T-helper 2 cell treated with Interferon-gamma antibody and Interleukin-4, amounts not matched to agents 5 μg/mL and 100 μg/mL, for 36 hours (primary cell): Measurements from ENCODE around the gene TGM5.
"Not testable (repeated sequence)": the region's sequence is repeated elsewhere in the genome, so short reads cannot be mapped to it uniquely, and the experiment has no call there.

ENCODE experiments used
- DNase-seq: peaks from one replicate; pipeline ENCODE4 v3.0.0; 2021; ENCODE audit warnings: low spot score
- H3K27ac Mint-ChIP-seq: one replicate; pipeline ENCODE4 v1.8.0; 2021; ENCODE audit warnings: mild to moderate bottlenecking, mixed read lengths
- H3K27me3 Mint-ChIP-seq: one replicate; pipeline ENCODE4 v1.8.0; 2021; ENCODE audit warnings: low read depth, mixed read lengths
- H3K36me3 Mint-ChIP-seq: one replicate; pipeline ENCODE4 v1.8.0; 2021; ENCODE audit warnings: low read depth, mixed read lengths
- H3K4me1 Mint-ChIP-seq: one replicate; pipeline ENCODE4 v1.8.0; 2021; ENCODE audit warnings: low read depth, mixed read lengths
- H3K4me3 Mint-ChIP-seq: one replicate; pipeline ENCODE4 v1.8.0; 2022; ENCODE audit warnings: mild to moderate bottlenecking, moderate library complexity, mixed read lengths
- H3K9me3 Mint-ChIP-seq: one replicate; pipeline ENCODE4 v1.8.0; 2021; ENCODE audit warnings: mixed read lengths

TGM5 gene

DNA sequence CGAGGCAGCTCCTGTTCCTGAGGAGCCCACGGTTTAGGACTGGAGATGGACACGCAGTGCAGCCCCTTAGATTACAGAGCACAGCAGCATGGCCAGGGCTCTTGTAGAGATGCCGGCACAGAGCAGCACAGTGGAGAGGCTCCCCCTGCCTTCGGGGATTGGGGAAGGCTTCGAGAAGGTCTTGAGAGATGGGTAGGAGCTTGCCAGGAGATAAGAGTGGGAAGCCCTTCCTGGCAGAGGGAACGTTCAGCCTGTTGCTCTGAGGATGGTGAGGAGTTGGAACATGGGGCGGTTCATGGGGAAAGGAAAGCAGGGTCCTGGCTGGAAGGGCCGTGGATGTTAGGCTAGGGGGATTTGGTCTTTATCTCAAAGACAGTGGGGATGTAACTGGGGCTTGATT, 55.9 kb downstream of the TGM5 start:
- no peaks in the 10 kb centered on the region for H3K9me3 Mint-ChIP-seq
- H3K4me1 Mint-ChIP-seq: no peaks in the 10 kb centered on the region
- no peak overlapping the region for H3K4me3 Mint-ChIP-seq
- DNase-seq: no peak
- no peaks in the 10 kb centered on the region for H3K36me3 Mint-ChIP-seq
- H3K27ac Mint-ChIP-seq: no peak overlapping the region
- H3K27me3 Mint-ChIP-seq: peaks cover 9% of the 10 kb centered on the region

GRCh38 chr15:43210172-43210745, 56.5 kb downstream of the TGM5 start:
- DNase-seq: no peak
- Mint-ChIP-seq H3K27ac (no peak overlapping the region), H3K4me1 (no peaks in the 10 kb centered on the region), H3K36me3 (no peaks in the 10 kb centered on the region), H3K4me3 (no peak overlapping the region), H3K9me3 (no peaks in the 10 kb centered on the region), H3K27me3 (peaks cover 9% of the 10 kb centered on the region)

DNA sequence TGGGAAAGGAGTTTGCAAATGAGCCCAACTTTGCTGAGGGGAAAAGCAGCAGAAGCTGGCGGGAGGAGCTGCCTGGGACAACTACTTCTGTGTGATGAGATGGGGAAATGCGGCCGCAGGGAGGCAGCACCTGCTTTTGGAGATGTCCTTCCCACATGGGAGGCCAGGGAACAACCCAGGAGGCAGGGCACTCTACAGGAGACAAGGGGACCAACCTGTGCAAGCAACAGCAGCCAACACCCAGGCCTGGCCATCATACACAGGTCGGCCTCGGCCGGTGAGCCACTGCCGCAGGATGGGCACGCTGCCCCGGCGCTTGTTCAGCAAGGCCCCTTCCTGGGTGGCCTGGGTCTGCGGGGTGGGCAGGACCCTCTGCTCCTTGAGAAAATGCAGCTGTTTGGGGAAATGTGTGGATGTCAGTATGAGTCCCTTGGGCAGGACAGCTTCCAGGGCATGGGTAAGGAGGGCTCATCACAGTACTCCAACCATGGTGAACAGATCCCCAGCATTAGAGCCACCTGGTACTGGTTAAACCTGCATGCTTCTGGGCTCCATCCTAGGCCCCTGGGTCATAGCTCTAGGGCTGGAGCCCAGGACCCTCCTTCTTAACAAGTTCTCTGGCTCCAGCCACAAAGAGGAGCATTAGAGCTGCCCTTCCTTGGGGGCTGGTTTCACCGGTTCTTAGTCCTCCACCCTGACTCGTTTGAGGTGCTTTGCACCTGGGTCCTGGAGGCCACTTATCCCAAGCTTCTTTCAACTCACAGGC, 57.5 kb downstream of the TGM5 start:
- H3K36me3 Mint-ChIP-seq: no peaks in the 10 kb centered on the region
- no peak overlapping the region for H3K4me3 Mint-ChIP-seq
- H3K27me3 Mint-ChIP-seq: peaks cover 9% of the 10 kb centered on the region
- no peaks in the 10 kb centered on the region for H3K9me3 Mint-ChIP-seq
- DNase-seq: no peak
- no peak overlapping the region for H3K27ac Mint-ChIP-seq
- H3K4me1 Mint-ChIP-seq: peaks cover 1% of the 10 kb centered on the region

DNA sequence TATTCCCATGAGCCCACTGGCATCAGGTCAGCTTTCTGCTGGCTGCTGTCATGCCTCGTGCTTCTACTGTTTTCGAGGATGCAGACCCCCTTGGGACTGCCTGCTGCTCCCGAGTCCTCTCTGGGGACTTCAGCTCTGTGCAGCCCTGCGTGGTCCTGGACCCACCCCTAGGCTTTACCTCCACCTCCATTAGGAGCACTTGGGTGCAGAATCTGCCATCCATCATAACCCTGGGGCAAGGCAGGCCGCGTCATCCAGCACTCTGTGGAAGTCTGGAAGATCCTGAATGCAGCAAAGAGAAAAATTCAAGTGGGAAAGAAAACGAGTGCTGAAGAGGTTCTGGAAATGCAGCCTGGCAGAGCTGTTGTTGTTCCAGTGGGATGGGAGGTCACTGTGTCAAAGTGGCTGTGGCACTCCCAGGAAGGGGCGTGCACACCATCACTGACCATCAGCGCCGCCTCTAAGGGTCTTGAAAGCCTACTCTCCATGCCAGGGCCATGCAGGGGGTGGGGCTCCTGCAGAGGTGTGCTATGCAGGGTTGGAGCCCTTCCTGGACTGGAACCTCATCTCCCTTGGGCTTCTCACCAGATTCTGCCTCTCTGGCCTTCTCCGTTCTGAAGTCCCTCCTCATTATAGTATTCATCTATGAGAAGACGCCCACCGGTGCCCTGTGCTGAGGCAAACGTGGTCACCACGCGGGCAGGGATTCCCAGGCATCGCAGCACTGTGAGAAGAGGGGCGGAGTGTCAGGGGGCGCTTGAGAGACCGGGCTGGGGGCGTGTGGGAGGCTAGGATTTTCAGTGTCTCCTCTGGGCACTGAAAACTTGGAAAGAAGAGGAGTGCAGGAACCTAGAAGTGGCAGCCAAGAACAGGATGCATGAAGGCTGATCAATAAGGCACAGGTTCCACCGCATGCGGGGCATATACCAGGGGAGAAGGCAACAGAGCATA, 58.4 kb downstream of the TGM5 start:
- no peak for DNase-seq
- Mint-ChIP-seq H3K9me3 (no peaks in the 10 kb centered on the region), H3K27me3 (peaks cover 9% of the 10 kb centered on the region), H3K36me3 (no peaks in the 10 kb centered on the region), H3K4me1 (peaks cover 3% of the 10 kb centered on the region), H3K4me3 (no peak overlapping the region), H3K27ac (no peak overlapping the region)

DNA sequence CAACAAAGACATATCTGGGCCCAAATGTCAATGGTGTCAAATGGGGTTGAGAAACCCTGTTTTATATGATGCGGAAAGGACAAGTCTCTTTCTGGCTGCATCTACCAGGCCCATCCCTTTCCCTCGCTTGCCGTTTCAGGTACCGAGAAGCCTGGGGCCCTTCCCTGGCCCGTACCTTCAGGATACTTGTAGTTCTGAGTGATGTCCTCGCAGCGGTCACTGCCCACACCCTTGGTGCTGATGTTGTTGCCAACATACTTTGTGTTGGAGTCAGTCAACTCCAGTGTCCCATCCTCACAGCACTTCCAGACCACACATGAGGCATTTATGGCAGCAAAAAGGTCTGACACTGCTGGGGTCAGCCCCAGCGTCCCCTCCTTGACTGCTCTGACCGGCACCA, 59.7 kb downstream of the TGM5 start:
- H3K4me1 Mint-ChIP-seq: peaks cover 3% of the 10 kb centered on the region
- no peaks in the 10 kb centered on the region for H3K9me3 Mint-ChIP-seq
- peaks cover 9% of the 10 kb centered on the region for H3K27me3 Mint-ChIP-seq
- H3K27ac Mint-ChIP-seq: no peak overlapping the region
- H3K4me3 Mint-ChIP-seq: no peak overlapping the region
- no peaks in the 10 kb centered on the region for H3K36me3 Mint-ChIP-seq
- no peak for DNase-seq

GRCh38 chr15:43206054-43206453, 60.7 kb downstream of the TGM5 start:
- no peak for DNase-seq
- Mint-ChIP-seq H3K36me3 (no peaks in the 10 kb centered on the region), H3K27me3 (peaks cover 9% of the 10 kb centered on the region), H3K9me3 (no peaks in the 10 kb centered on the region), H3K27ac (no peak overlapping the region), H3K4me1 (peaks cover 3% of the 10 kb centered on the region), H3K4me3 (no peak overlapping the region)

GRCh38 chr15:43204016-43204901, 62.5 kb downstream of the TGM5 start:
- Mint-ChIP-seq H3K4me3 (no peak overlapping the region), H3K4me1 (peaks cover 8% of the 10 kb centered on the region), H3K36me3 (no peaks in the 10 kb centered on the region), H3K9me3 (no peaks in the 10 kb centered on the region), H3K27me3 (peaks cover 9% of the 10 kb centered on the region), H3K27ac (no peak overlapping the region)
- DNase-seq: peak; percentile 42

DNA sequence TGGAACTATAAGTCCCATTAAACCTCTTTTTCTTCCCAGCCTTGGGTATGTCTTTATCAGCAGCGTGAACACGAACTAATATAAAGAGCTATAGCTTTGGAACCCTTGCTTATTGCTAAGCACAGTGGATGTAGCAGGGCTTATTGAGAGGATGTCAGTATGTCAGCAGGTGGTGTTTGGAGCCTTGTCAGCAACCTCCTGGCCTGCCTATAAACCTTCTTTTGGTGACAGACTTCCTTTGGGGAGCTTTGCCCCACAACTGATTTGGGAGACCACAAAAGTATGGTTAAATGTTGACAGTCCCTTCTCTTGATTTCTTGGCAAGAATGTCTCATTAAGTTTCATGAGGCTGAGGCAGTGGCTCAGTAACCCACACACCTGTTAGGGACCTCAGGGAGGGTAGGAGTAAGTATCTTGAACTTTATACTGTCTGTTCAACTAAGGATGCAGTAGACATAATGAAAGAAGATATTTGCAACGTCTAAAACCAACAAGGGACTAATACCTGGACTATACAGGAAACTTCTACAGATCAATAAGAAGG, 66.7 kb downstream of the TGM5 start:
- Mint-ChIP-seq H3K4me1 (peaks cover 8% of the 10 kb centered on the region), H3K4me3 (no peak overlapping the region), H3K27ac (no peak overlapping the region), H3K36me3 (peaks cover 20% of the 10 kb centered on the region), H3K9me3 (peaks cover 4% of the 10 kb centered on the region), H3K27me3 (no peaks in the 10 kb centered on the region)
- DNase-seq: no peak

GRCh38 chr15:43198992-43199391, 67.7 kb downstream of the TGM5 start:
- Mint-ChIP-seq H3K4me3 (no peak overlapping the region), H3K27ac (no peak overlapping the region), H3K27me3 (no peaks in the 10 kb centered on the region), H3K36me3 (peaks cover 27% of the 10 kb centered on the region), H3K9me3 (peaks cover 4% of the 10 kb centered on the region), H3K4me1 (peaks cover 5% of the 10 kb centered on the region)
- no peak for DNase-seq

DNA sequence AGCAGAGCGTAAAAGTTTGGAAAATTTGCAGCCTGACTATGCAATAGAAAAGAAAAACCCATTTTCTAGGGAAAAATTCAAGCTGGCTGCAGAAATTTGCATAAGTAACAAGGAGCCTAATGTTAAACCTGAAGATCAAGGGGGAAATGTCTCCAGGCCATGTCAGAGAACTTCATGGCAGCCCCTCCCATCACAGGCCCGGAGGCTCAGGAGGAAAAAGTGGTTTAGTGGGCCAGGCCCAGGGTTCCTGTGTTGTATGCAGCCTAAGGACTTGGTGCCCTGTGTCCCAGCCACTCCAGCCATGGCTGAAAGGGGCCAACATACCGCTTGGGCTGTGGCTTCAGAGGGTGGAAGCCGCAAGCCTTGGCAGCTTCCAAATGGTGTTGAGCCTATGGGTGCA, 68.2 kb downstream of the TGM5 start:
- not testable (repeated sequence) for DNase-seq, H3K4me3 Mint-ChIP-seq, H3K27me3 Mint-ChIP-seq, H3K4me1 Mint-ChIP-seq, H3K27ac Mint-ChIP-seq, H3K9me3 Mint-ChIP-seq
- peaks cover 27% of the 10 kb centered on the region for H3K36me3 Mint-ChIP-seq

DNA sequence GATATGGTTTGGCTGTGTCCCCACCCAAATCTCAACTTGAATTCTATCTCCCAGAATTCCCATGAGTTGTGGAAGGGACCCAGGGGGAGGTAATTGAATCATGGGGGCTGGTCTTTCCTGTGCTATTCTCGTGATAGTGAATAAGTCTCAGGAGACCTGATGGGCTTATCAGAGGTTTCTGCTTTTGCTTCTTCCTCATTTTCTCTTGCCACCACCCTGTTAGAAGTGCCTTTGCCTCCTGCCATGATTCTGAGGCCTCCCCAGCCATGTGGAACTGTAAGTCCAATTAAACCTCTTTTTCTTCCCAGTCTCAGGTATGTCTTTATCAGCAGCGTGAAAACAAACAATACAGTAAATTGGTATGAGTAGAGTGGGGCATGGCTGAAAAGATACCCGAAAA, 69.0 kb downstream of the TGM5 start:
- DNase-seq, H3K27me3 Mint-ChIP-seq, H3K4me1 Mint-ChIP-seq, H3K27ac Mint-ChIP-seq, H3K9me3 Mint-ChIP-seq, H3K4me3 Mint-ChIP-seq: not testable (repeated sequence)
- H3K36me3 Mint-ChIP-seq: peaks cover 33% of the 10 kb centered on the region

DNA sequence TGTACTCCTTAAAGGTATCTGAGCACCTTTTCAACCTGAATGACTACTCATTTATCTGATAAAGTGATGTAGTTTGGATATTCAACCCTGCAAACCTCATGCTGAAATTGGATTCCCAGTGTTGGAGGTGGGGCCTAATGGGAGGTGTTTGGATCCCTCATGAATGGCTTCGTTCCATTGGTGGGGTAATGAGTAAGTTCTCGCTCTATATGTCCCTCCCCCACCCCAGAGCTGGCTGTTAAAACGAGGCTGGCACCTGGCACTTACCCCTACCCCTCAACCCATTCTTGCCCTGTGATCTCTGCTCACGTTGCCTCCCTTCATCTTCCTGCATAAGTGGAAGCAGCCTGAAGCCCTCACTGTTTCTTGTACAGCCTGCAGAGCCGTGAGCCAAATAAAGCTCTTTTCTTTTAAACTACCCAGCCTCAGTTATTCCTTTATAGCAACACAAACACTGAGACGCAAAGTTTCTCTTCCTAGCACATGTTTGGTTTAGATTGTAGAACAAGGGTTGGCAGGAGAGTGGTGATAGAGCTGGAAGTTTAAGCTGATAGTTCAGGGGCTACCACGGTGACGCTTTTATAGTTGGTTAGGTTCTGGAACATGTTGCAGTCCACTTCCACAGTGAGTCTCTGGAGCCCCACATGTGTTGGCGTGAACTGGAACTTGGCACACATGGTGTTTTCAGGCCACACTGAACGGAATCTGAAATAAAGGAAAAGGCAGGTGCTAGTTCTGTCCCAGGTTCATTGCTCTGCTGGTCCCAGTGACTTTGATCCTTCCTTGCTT, 69.8 kb downstream of the TGM5 start:
- no peak overlapping the region for H3K4me3 Mint-ChIP-seq
- peaks cover 5% of the 10 kb centered on the region for H3K4me1 Mint-ChIP-seq
- no peaks in the 10 kb centered on the region for H3K27me3 Mint-ChIP-seq
- no peak overlapping the region for H3K27ac Mint-ChIP-seq
- no peak for DNase-seq
- peaks cover 38% of the 10 kb centered on the region for H3K36me3 Mint-ChIP-seq
- peaks cover 4% of the 10 kb centered on the region for H3K9me3 Mint-ChIP-seq

DNA sequence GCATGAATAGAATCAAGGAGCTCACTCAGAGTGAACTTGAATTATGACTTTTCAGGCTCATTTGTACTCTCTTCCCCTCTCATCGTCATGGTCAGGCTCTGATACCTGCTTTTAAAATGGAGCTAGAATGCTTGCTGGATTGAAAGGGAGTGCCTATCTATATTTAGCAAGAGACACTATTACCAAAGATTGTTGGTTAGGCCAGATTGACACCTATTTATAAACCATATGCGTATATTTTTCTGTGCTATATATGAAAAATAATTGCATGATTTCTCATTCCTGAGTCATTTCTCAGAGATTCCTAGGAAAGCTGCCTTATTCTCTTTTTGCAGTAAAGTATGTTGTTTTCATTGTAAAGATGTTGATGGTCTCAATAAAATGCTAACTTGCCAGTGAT, 71.9 kb downstream of the TGM5 start:
- no peak overlapping the region for H3K4me3 Mint-ChIP-seq
- no peak for DNase-seq
- peaks cover 50% of the 10 kb centered on the region for H3K36me3 Mint-ChIP-seq
- no peaks in the 10 kb centered on the region for H3K27me3 Mint-ChIP-seq
- peaks cover 4% of the 10 kb centered on the region for H3K9me3 Mint-ChIP-seq
- peaks cover 1% of the 10 kb centered on the region for H3K4me1 Mint-ChIP-seq
- no peak overlapping the region for H3K27ac Mint-ChIP-seq
